HS-27A (cell line): Measurements from ENCODE around the gene ZNF496.
"Not testable (repeated sequence)": the region's sequence is repeated elsewhere in the genome, so short reads cannot be mapped to it uniquely, and the experiment has no call there.

Experiments used
- DNase-seq: peaks from one replicate; pipeline ENCODE4 v3.0.0-alpha.2; 2012; ENCODE audit warnings: low read depth, missing footprints

The ZNF496 gene

DNA sequence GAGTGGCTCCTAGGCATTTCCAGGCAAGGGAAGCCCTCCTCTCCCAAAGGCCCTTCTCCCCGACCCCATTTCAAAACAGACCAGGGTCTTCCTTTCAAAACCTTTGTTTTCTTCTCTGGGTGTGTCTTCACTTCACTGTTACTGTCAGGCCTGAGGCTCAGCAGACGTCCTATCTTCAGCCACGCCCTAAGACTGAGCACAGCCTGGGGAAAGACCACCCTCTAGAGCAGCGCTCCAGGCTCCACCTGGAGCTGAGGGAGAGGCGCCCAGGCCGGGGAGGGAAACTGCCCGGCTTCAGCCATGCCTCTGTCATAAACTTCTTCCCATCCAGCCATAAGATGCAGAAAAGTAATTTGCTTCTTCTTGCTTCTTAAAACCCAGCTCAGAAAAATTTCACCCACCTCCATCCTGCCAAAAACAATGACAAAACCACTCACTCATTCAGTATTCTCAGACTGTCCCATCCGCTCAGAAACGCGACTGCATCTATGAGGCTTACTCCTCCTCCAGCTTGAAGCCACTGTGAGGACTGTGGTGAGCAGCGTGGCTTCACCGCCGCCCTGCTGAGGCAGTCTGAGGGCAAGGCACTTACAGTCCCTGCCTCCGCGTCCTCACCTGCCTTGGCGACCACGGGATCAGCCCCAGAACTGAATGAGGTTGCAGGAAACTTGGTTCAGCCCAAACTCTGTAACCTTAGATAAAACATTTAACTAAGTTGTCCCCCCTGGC is 39.7 kb downstream of the ZNF496 start:
- DNase-seq, result no peak

DNA sequence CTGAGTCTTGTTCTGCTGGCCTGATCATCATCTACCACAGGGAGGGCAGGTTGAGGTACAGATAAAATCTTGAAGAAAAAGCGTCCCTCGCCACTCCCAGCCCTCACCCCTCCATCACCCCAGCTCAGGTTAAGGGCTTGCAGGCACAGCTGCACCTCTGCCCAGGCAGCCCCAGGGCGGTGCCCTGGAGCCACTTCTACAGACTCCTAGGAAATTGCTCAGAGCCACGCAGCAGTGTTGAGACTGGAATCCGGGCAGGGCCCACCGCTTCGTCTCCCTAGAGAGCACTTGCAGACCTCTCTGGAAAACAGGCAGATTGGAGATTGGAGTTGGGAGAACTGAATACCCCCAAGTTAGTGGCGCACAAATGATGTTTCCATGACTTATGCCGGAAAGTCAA is 40.5 kb downstream of the ZNF496 start:
- no peak for DNase-seq

DNA sequence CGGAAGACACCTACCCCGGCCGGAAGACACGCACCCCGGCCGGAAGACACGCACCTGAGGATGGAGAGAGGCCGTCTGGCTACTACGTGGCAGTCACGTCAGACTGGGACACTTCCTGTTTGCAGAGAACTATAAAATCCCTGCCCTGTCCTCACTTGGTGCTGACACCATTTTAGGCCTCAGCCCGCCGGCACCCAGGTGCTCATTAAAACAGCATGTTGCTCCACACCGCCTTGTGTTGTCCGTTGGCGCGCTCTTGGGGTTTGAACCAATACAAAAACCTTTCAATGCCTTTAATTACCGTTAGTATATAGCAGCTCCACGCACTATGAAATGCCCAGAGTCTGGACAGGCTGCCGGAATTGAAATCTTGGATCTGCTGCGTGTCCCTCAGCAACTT is 41.1 kb downstream of the ZNF496 start:
- DNase-seq, result no peak

DNA sequence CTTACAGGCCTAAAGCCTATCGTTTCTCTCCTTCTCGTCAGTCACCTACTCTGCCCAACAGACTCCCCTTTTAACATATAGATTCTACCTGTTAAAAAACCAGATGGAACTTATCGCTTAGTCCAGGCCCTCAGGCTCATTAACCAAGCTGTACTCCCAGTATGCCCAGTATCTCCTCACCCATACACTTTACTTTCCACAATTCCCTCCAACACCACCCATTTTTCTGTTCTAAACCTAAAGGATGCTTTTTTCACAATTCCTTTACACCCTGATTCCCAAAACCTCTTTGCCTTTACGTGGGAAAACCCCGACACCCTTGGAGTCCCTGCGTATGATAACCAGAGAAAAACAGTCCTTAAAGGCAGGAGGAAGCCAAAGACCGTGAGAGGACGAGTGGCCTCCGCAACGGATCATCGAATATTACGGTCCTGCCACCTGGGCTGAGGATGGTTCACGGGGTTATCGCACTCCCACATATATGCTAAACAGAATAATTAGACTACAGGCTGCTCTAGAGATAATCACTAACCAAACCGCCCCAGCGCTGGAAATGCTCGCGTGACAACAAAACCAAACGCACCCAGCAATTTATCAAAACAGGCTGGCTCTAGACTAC is 42.3 kb downstream of the ZNF496 start:
- DNase-seq, result not testable (repeated sequence)

DNA sequence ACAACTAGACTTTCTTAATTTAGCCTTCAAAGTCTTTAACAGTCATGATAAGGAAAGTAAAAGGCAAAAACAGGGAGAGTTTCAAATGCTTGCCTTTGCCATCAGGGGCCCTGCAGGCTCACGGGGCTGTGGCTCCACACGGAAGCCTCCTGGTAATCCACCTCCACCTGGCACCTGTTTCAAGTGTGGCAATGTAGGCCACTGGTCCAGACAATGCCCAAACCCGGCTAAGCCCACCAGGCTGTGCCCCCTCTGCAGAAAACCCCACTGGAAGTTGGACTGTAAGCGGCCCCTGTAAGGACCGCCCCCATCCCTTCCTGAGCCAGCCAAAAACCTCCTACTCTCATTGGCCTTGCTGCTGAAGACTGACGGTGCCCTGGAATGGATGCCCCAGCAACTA is 43.3 kb downstream of the ZNF496 start:
- DNase-seq, result no peak

DNA sequence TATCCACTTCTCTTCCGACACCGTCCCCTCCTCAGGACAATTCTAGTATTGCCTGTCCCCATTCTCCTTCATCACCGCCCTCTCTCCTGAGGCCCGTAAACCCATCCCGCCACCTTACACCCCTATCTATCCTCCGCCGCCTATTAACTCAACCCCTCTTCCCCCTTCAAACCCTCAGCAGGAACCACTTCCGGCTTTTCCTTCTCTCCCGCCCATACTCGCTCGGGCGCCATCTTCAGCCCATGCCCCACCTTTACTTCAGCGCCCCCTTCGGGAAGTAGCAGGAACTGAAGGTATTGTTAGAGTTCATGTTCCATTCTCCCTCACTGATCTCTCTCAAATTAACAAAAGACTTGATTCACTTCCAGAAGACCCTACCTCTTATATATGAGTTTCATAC is 44.2 kb downstream of the ZNF496 start:
- no peak for DNase-seq

DNA sequence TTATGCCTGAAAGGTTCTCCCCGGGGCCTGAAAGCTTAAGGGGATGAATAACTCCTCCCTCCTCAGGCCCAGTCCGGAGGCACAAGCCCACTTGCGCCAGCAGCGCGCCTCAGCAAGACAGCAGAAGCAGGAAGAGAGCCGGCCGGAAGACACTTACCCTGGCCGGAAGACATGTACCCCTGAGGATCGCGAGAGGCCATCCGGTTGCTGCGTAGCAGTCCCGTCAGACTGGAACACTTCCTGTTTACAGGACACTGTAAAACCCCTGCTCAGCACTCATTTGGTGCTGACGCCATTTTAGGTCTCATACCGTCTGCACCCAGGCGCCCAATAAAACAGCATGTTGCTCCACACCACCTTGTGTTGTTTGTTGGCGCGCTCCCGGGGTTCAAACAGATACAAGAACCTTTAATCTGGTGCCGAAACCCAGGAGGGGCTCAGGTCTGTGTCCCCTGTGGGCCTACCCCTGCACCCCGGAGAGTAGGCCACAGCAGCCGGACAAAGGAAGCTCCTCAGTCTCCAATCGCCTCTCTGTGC is 45.5 kb downstream of the ZNF496 start:
- DNase-seq, result no peak

DNA sequence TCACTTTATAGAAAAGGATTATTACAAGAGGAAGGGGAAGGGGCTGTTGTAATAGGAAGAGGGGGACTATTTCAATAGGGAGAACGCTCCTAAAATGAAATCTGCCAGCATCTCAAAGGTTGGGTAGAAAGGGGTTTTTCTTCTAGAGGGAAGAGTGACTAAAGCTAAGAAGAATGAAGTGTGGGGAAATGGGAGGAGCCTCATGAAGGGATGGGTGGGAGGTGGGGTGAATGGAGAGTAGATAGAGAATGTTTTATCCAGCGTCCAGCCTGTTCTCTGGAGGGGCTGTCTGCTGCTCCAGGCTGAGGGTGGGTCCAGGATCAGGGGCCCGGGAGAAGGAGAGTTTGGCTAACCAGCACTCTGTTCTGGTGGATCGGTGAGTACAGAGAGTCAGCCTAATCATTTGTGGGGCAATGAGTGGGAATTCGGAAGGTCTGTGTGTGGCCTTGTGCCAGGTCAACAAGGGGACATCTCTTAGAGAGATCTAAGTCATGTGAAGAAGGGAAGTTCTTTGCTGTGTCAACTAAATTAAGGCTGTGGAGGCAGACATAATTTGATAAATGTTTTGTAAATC is 50.6 kb downstream of the ZNF496 start:
- no peak for DNase-seq

DNA sequence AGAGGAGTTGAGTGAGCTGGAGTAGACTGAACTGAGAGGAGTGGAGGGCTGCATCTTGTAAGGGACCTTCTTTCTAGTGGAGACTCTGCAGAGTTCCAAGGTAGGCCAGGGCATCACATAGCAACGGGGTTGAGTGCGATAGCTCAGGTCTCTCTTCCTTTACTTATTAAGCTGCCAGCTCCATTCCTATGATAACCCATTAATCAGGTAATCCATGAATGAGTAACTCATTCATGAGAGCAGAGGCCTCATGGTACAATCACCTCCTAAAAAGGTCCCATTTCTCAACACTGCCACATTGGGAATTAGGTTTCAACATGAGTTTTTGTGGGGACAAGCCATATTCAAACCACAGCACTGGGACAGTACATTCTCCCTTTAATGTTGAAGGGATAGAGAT is 54.5 kb downstream of the ZNF496 start:
- DNase-seq, result no peak

DNA sequence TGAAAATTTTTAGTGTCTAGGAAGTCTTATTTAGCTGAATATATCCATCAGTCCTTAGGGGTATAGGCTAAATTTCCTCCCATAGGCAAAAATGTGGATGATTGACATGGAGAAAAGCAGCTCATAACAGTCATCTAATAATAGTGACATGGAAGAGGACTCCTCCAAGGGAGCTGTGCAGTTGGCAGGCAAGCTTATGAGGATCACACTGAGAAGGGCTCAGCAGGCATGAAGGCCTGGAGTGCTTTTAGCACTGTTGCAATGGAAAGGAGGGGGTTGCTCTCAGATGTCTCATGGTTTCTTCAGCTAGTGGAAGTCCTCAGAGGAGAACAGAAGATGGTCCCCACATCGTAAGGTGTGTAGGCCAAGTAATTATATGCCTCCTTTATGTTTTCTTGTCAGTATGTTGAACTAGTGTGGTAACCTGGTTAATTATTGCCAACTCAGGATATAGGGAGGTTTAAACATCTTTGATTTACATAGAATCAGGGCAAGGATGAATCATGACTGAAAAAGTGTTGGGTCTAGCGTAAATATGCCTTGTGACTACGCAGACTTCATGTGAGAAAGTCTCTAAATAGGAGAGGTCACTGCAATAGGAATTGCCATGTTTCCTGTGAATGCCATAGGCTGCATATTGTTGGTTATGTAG is 56.9 kb downstream of the ZNF496 start:
- no peak for DNase-seq

DNA sequence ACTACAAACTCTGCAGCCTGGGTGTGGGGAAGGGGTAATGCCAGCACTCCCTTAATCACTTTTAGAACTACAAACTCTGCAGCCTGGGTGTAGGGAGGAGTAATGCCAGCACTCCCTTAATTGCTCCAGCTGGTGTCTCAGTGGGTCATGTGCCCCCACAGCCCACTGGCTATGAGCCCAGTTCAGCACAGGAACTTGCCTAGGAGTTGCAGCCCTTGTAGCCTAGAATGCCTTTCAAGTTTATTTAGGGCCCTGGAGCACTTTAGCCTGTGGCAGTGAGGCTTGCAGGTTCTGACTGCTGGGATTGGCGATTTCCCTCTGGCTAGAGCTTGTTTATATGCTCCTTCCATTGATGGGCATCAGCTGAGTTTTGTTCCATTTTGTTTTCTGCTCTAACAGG is 58.7 kb downstream of the ZNF496 start:
- DNase-seq, result no peak

DNA sequence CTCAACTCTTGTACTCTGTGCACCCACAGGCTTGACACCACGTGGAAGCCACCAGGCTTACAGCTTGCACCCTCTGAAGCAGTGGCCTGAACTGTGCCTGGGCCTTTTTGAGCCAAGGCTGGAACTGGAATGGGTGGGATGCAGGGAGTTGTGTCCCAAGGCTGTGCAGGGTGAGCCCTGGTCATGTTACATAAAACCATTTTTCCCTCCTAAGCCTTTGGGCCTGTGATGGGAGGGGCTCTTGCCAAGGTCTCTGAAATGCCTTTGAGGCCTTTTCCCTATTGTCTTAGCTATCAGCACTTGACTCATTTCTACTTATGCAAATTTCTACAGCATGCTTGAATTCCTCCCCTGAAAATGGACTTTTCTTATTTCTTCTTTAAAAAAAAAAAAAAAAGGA is 61.7 kb downstream of the ZNF496 start:
- DNase-seq, result no peak

DNA sequence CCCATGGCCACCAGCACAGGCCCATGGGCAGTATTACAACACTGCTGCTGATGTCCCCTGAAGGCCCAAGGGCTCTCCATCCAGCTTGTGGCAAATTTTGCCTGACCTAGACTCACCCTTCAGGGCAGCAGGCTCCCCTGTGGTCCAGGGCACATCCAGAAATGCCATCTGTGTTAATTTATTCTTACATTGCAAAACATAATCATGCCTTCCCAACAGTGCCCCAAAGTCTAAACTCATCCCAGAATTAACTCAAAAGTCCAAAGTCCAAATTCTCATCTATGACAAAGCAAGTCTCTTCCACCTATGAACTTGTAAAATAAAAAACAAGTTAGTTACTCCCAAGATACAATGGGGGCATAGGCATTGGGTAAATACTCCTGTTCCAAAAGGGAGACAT is 62.5 kb downstream of the ZNF496 start:
- no peak for DNase-seq

DNA sequence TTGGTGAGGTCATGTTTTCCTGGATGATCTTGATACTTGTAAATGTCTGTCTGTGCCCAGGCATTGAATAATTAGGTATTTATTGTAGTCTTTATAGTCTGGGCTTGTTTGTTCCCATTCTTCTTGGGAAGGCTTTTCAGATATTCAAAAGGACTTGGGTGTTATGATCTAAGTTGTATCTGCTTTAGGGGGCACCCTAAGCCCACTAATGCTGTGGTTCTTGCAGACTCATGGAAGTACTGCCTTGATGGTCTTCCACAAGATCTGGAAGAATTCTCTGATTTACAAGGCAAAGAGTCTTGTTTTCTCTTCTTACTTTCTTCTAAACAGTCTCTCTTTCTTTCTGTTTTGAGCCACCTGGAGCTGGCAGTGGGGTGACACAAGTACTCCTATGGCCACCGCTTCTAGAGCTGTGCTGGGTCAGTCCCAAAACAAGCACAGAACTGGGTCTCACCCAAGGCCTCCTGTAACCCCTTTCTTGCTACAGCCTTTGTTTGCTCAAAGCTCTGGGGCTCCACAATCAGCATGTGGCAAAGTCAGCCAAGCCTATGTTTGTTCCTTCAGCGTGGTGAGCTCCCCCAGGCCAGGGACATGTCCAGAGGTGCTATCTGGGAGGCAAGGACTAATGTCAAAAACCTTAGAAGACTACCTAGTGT is 63.1 kb downstream of the ZNF496 start:
- DNase-seq, result no peak

DNA sequence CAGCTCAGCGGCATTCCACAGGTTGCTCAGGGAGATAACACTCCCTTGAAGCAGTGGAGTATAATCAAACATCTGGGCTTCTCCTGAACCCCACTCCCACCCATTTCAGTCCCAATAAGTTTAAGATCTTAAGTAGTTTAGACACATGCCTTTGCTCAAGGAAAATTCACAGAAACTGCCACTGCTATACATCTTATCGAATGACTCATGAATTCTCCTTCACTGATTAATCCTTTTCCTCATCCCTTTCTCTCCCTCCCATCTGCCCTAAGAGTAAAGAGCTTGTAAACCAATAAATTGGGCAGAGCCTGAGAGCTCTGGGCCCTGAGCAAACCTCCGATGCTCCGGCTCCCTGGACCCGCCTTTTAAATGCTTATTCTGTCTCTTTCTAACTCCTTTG is 65.6 kb downstream of the ZNF496 start:
- DNase-seq, result no peak

DNA sequence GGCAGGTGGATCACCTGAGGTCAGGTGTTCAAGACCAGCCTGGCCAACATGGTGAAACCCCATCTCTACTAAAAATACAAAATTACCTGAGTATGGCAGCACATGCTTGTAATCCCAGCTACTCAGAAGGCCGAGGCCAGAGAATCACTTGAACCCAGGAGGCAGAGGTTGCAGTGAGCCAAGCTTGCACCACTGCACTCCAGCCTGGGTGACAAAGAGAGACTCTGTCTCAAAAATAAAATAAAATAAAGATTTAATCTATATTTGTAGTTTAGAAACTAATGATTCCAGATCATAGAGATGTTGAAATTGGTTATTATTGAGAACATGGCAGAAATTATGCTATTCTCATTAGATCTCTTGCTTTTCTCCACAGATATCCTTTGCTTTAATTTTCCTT is 75.9 kb downstream of the ZNF496 start, which contains the start of gene VN1R5:
Gene VN1R5, plus strand, starts transcription at position 301 of the 400 bp plus-strand sequence.
- not testable (repeated sequence) for DNase-seq

DNA sequence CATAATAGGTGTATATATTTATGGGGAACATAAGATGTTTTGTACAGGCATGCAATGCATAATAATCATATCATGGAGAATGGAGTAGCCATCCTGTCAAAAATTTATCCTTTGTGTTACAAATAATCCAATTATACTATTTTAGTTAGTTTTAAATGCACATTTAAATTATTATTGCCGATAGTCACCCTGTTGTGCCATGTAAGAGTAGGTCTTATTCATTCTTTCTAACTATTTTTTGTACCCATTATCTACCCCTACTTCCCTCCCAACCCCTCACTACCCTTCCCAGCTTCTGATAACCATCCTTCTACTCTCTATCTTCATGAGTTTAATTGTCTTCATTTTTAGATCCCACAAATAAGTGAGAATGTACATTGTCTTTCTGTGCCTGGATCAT is 84.1 kb downstream of the ZNF496 start:
- DNase-seq, result no peak
